GM12891 (cell line): ENCODE data around the gene DHX58.

Source experiments
- DNase-seq: peaks from one replicate; pipeline ENCODE4 v3.0.0; 2011; ENCODE audit warnings: low spot score; ENCODE audit not compliant: insufficient read length
- FAIRE-seq: peaks from 2 replicates; lab custom pipeline; 2011; peaks lifted over from hg19 to GRCh38; lab: Jason Lieb, UNC
- PAX5 ChIP-seq: IDR thresholded peaks from 2 replicates; pipeline ENCODE4 v1.6.1; 2011; ENCODE audit warnings: low read length, moderate library complexity, mild to moderate bottlenecking; ENCODE audit not compliant: insufficient read depth, severe bottlenecking
- POLR2A ChIP-seq: IDR thresholded peaks from 2 replicates; pipeline ENCODE4 v1.6.1; 2011; ENCODE audit warnings: low read depth, low read length, control low read depth
- POLR2AphosphoS5 ChIP-seq: IDR thresholded peaks from 2 replicates; pipeline ENCODE4 v1.6.1; 2011; ENCODE audit warnings: low read depth, low read length, control low read depth
- POU2F2 ChIP-seq: IDR thresholded peaks from 2 replicates; pipeline ENCODE4 v1.6.1; 2011; ENCODE audit warnings: low read depth, mild to moderate bottlenecking, control low read depth, low read length, moderate library complexity
- SPI1 ChIP-seq: IDR thresholded peaks from 2 replicates; pipeline ENCODE4 v1.6.1; 2011; ENCODE audit warnings: low read depth, low read length, control low read depth
- TAF1 ChIP-seq: IDR thresholded peaks from 2 replicates; pipeline ENCODE4 v1.6.1; 2011; ENCODE audit warnings: low read depth, low read length, control low read depth

The DHX58 gene

DNA sequence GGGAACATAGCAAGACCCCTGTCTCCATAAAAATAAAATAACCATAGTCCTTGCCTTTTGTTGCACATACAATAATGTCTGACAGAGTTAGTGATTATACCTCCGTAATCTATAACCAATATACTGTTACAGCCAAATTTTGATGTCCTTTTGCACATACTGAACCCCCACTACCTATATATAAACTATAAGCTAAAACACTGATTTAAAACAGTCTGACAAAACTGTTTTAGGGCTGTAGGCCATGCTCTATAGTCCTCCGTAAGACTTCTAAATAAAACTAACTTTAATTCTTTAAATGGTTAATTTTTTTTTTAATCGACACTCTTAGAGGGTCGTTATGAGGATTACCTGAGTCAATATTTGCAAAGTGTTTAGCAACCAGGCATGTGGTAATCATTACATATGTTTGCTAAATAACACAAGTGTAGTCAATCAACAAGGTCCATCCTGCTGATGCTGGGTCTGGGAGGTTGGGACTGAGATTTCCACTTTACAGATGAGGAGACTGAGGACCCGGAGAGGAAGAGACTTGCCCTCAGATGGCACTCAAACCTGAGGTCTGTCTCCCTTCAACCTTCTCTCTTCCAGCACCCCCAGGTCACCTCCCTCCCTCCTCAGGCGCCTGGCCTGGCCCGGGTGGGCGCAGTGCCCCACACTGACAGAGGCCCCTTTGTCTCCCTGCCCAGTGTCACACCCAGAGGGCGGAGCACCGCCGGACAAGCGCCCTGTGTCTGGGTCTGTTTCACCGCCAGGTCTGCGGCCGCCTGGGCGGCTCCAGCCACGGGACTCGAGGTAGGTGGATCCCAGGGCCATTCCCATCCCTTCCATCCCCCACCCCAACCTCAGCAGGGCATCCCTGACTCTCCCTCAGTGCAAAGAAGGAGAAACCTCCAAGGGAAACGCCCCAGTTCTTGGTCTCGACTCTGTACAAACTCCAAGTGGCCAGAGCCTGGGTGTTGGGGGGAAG is 24.5 kb downstream of the DHX58 start:
- FAIRE-seq (no peak), DNase-seq (no peak)
- TF ChIP-seq POLR2AphosphoS5 (no peak), POU2F2 (no peak), PAX5 (no peak), TAF1 (no peak), POLR2A (no peak), SPI1 (no peak)

DNA sequence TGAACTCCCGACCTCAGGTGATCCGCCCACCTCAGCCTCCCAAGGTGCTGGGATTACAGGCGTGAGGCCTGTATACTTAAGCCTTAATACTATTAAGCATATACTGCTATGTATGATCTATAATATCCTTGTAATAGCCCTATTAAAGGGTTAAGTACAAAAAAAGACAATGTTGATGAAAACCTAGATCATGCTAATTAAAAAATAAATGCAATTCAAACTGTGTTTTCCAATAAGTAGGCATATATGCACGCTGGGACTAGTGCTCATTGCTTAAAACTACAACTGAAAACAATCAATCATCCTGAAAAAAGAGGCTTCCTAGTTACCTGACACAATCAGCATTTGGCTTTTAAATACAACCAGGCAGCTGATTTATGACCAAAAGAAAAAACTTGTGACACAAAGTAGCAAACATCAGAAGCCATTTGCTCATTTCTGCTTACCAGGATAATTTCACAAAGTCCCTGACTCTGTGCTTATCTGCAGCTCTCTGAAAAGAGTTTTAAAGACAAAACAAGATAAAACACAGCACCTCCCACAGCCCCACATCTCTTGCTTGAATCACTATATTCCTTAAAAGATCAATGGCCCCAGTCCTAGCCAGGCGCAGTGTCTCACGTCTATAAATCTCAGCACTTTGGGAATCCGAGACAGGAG is 25.3 kb downstream of the DHX58 start:
- no peak for DNase-seq
- TF ChIP-seq SPI1 (no peak), POLR2AphosphoS5 (no peak), POLR2A (no peak), TAF1 (no peak), POU2F2 (no peak), PAX5 (no peak)
- FAIRE-seq = no peak

DNA sequence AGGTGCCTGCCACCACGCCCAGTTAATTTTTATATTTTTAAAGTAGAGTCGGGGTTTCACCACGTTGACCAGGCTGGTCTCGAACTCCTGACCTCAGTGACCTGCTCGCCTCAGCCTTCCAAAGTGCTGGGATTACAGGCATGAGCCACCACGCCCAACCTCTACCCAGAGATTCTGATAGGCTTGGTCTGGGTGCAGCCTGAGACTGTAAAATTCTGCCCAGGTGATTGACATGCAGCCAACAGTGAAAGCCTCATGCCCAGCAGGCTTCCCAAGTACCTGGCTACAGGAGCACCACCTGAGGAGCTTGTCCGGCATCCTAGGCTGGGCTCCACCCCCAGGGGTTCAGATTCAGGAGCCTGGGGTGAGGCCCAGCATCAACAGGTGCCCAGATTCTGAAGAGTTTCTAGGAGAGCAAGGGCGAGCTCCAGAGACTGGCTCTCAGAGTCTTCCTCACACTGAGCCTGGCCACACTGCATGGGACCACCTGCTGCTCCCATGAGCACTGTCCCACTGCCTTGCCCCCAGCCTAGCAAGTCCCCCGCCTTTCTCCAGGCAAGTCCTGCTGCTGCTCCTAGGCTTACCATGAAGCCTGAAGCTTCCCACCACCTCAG is 30.9 kb downstream of the DHX58 start:
- no peak for TF ChIP-seq TAF1
- no peak for TF ChIP-seq POLR2AphosphoS5
- TF ChIP-seq SPI1 = no peak
- no peak for TF ChIP-seq POLR2A
- no peak for FAIRE-seq
- DNase-seq = no peak

DNA sequence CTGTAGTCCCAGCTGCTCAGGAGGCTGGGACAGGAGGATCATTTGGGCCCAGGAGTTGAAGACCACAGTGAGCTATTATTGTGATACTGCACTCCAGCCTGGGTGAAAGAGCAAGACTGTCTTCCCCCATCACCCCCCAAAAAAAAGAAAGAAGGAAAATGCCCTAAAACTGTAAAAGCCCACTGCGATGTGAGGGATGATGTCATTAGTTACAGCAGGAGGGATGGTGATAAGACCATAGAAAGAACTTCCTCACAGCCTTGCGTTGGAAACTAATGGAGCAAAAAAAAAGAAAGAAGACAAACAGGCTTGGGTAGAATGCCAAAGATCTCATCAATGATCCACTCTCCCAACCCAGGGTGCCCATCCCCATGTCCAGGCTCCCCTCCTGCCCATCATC is 33.0 kb downstream of the DHX58 start:
- TF ChIP-seq SPI1 (no peak), PAX5 (no peak), POU2F2 (no peak), POLR2A (no peak), TAF1 (no peak), POLR2AphosphoS5 (no peak)
- DNase-seq = no peak
- no peak for FAIRE-seq

DNA sequence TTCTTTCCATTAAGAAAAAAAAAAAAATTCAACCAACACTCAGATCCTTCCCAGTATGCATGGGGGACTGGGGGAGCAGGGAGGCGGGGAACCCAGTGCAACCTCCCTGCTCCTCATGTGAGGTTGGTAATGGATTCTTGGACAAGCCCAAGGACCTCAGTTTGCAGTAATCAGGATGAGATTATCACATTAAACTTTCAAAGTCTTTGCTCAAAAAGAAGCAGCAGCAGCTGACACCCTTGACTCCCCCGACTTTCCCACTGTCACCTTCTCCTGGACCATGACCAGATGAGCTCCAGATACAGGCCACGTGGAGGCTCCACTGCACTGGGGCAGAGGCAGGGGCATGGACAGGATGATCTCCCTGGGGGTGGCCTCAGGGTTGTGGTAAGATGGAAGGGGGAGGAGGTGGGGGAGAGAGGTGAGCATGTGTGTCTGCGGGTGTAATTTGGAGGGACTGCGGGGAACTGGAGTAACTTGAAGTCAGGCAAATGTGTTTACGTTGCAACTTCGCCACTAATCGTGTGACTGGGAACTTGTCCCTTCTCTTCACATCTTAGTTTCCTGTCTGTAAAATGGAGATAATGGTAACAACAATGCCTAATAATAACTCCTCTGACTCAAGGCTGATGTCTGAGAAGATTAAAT is 34.0 kb downstream of the DHX58 start:
- FAIRE-seq (no peak), DNase-seq (no peak)
- TF ChIP-seq TAF1 (no peak), POLR2AphosphoS5 (no peak), PAX5 (no peak), SPI1 (no peak), POLR2A (no peak), POU2F2 (no peak)

DNA sequence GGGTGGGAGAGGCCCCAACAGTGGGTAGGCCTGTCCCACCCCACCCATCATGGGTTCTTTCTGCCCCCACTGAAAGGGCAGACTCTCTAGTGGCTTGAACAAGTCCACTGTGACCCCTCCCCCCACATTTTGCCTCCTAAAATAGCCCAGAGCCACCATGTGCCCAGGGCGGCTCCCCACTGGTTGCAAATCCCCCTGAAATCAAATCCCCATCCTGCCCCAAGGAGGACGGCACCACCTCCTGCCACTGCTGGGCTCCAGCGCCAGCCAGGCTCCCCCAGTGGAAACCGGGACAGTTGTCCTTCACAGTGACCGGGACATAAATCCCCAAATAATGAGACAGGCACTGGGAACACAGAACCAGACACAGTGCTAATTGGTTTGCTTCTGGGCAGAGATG is 34.8 kb downstream of the DHX58 start:
- no peak for FAIRE-seq
- DNase-seq = no peak
- TF ChIP-seq POLR2AphosphoS5 = no peak
- no peak for TF ChIP-seq POU2F2
- TF ChIP-seq SPI1 = no peak
- no peak for TF ChIP-seq POLR2A
- TF ChIP-seq PAX5 = no peak
- no peak for TF ChIP-seq TAF1

DNA sequence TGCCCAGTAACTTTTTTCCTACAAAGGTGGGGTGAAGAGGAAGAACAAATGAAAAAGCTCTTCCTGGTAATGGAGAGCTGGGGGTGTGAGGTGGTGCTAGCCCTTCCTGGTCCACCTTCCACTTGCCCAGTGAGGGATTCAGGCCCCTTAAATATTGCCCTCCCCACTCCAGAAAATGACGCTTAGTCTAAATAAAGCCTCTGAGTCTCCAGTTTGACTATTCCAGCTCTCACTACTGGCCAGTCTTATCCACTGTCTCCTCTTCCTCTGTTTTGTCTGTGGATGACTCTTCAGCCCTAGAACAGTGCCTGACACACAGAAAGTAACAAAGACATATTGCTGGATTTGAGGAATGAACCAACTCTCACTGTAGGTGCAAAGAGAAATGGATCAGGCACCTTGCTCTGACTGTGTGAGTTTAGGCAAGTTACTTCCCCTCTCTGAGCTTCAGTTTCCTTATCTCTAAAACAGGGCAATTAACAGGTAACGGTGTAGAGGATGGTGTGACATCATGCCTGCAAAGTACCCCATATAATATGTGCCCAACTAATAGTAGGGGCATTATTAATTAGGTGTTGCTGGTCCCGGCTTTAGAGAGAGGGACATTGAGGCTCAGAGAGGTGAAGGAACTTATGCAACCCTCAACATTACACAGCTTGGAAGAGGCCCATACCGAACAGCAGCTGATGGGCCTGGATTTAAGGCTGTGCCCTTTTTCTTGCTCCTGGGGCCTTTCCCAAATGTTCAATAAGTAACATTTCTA is 35.5 kb downstream of the DHX58 start:
- no peak for FAIRE-seq
- no peak for TF ChIP-seq TAF1
- TF ChIP-seq PAX5 = no peak
- no peak for TF ChIP-seq POLR2AphosphoS5
- no peak for TF ChIP-seq SPI1
- no peak for TF ChIP-seq POU2F2
- TF ChIP-seq POLR2A = no peak
- no peak for DNase-seq

DNA sequence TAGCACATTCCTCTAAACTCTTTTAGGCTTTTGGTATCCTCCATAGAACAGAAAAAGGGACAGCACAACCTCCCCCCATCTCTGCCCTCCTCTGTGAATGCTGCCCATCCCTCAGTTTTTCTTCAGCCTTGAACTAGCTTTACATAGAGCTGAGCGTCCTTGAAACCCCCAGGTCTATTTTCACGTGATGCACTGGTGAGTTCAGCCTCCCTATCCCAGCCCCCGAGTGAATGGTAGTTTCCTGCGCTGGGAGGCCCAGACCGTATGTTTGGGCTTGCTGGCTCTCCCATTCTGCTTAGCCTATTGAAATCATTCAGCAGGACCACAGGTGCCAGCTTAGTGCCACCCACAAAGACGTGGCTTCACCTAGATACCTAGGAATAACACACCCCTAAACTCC is 36.7 kb downstream of the DHX58 start:
- no peak for DNase-seq
- no peak for TF ChIP-seq POU2F2
- TF ChIP-seq SPI1 = no peak
- TF ChIP-seq POLR2A = no peak
- no peak for TF ChIP-seq TAF1
- TF ChIP-seq PAX5 = no peak
- no peak for TF ChIP-seq POLR2AphosphoS5
- no peak for FAIRE-seq
